Fibroblast of lung (primary cell): ENCODE data around the gene RCSD1. TPM values are rescaled to one million over a fixed set of nuclear protein-coding genes. Genes with fewer than 3 reads are reported as not detected.

ENCODE experiments used
- DNase-seq, 2 donors: peaks; one replicate each; pipeline versions ENCODE4 v3.0.0 to v3.0.0-alpha.2; 2010; ENCODE audit warnings: low read depth in 2 of 2
- H2AFZ ChIP-seq: 2 replicates; pipeline ENCODE4 v1.5.1; 2012; ENCODE audit warnings: low read length, control low read depth, inconsistent platforms
- H3K27ac ChIP-seq: 2 replicates; pipeline ENCODE4 v1.5.1; 2011; ENCODE audit warnings: low read length, control low read depth; ENCODE audit not compliant: insufficient read depth
- H3K27me3 ChIP-seq: 2 replicates; pipeline ENCODE4 v1.5.1; 2011; ENCODE audit warnings: mild to moderate bottlenecking, low read length; ENCODE audit not compliant: control insufficient read depth, insufficient read depth
- H3K36me3 ChIP-seq: 2 replicates; pipeline ENCODE4 v1.5.1; 2011; ENCODE audit warnings: low read length; ENCODE audit not compliant: control insufficient read depth, insufficient read depth
- H3K4me1 ChIP-seq: 2 replicates; pipeline ENCODE4 v1.5.1; 2011; ENCODE audit warnings: low read length; ENCODE audit not compliant: control insufficient read depth, insufficient read depth; ENCODE audit errors: extremely low read depth
- H3K4me2 ChIP-seq: 2 replicates; pipeline ENCODE4 v1.5.1; 2011; ENCODE audit warnings: low read length, control low read depth; ENCODE audit not compliant: insufficient read depth; ENCODE audit errors: extremely low read depth
- H3K4me3 ChIP-seq, 4 experiments: fragments of 200-600 bp in 1 of 4; sonication (generic) in 1 of 4; replicated peaks in 1 of 4; 2 replicates each; pipeline ENCODE4 v1.5.1; 2011 to 2016; ENCODE audit warnings: low read length in 4 of 4, low read depth in 3 of 4, mild to moderate bottlenecking in 3 of 4, control low read depth in 2 of 4, inconsistent platforms in 1 of 4, mixed read lengths in 1 of 4; ENCODE audit not compliant: insufficient read depth in 1 of 4; ENCODE audit errors: control extremely low read depth in 1 of 4
- H3K79me2 ChIP-seq: 2 replicates; pipeline ENCODE4 v1.5.1; 2012; ENCODE audit warnings: mild to moderate bottlenecking, low read length, inconsistent platforms; ENCODE audit not compliant: control insufficient read depth, insufficient read depth
- H3K9ac ChIP-seq: 2 replicates; pipeline ENCODE4 v1.5.1; 2011; ENCODE audit warnings: mild to moderate bottlenecking, low read length, control low read depth; ENCODE audit not compliant: insufficient read depth
- H3K9me3 ChIP-seq: 2 replicates; pipeline ENCODE4 v1.5.1; 2012; ENCODE audit warnings: low read depth, low read length; ENCODE audit not compliant: control insufficient read depth, insufficient read depth
- H4K20me1 ChIP-seq: 2 replicates; pipeline ENCODE4 v1.5.1; 2011; ENCODE audit warnings: low read length; ENCODE audit not compliant: control insufficient read depth, insufficient read depth; ENCODE audit errors: extremely low read depth
- CTCF ChIP-seq, 2 donors: IDR thresholded peaks in 1 of 2; conservative IDR thresholded peaks in 1 of 2; 1 replicate in 1 of 2; 2 replicates in 1 of 2; pipeline ENCODE4 v1.5.1; 2011 to 2012; ENCODE audit warnings: low read length in 2 of 2, control low read depth in 1 of 2, inconsistent platforms in 1 of 2, low read depth in 1 of 2, mild to moderate bottlenecking in 1 of 2
- EZH2 ChIP-seq: IDR thresholded peaks from 2 replicates; pipeline ENCODE4 v1.5.1; 2012; ENCODE audit warnings: low read length, control low read depth, mild to moderate bottlenecking; ENCODE audit errors: missing control alignments
- polyA plus RNA-seq, 2 donors: library from polyadenylated mRNA; depleted of rRNA in 1 of 2; stranded (reverse) in 1 of 2; unstranded in 1 of 2; fragments of >200 nt; gene quantifications; 2 replicates each; pipeline ENCODE4 v1.2.1, GENCODE V29; 2011 to 2012; ENCODE audit warnings: missing spikeins in 1 of 2
- total RNA-seq: library from RNA; depleted of rRNA; stranded (reverse); fragments of >200 nt; gene quantifications from 2 replicates; pipeline ENCODE4 v1.2.1, GENCODE V29; 2014

The RCSD1 gene
- total and polyA plus RNA-seq, 2 donors (not counting 1 experiment from before 2014, with no cell fraction given) = under 0.01 to 4.1 TPM

- H3K9me3 ChIP-seq = no peaks in the 10 kb centered on the region
- no peak overlapping the region for H3K4me2 ChIP-seq
- peaks cover 27% of the 10 kb centered on the region for H3K4me1 ChIP-seq
- peaks cover 55% of the 10 kb centered on the region for H3K79me2 ChIP-seq
- H3K36me3 ChIP-seq = no peaks in the 10 kb centered on the region
- H3K27me3 ChIP-seq = no peaks in the 10 kb centered on the region
- no peak overlapping the region for H3K27ac ChIP-seq
- TF ChIP-seq CTCF (conservative IDR thresholded peaks at IDR 0.05 in 1 of 2, IDR thresholded peaks at IDR 0.05 in 1 of 2; ENCODE audit: low read depth in 1 of 2, low read length in 2 of 2) (no peak), EZH2 (no peak)
- no peak overlapping the region for H3K9ac ChIP-seq
- no peak overlapping the region for H3K4me3 ChIP-seq
- H2AFZ ChIP-seq = no peak overlapping the region
- no peak for DNase-seq
- no peaks in the 10 kb centered on the region for H4K20me1 ChIP-seq
Observed at GRCh38 chr1:167750641-167751040, 120.6 kb downstream of the RCSD1 start.

- Histone ChIP-seq H3K36me3 (no peaks in the 10 kb centered on the region), H3K9ac (no peak overlapping the region), H3K4me1 (peaks cover 27% of the 10 kb centered on the region), H3K27ac (no peak overlapping the region), H3K79me2 (peaks cover 51% of the 10 kb centered on the region), H3K4me2 (peak overlapping the region; percentile 28), H3K9me3 (no peaks in the 10 kb centered on the region), H4K20me1 (no peaks in the 10 kb centered on the region), H3K4me3 (no peak overlapping the region), H2AFZ (no peak overlapping the region), H3K27me3 (no peaks in the 10 kb centered on the region)
- DNase-seq = no peak
- TF ChIP-seq CTCF (conservative IDR thresholded peaks at IDR 0.05 in 1 of 2, IDR thresholded peaks at IDR 0.05 in 1 of 2; ENCODE audit: low read depth in 1 of 2, low read length in 2 of 2) = no peak
- TF ChIP-seq EZH2 = no peak
Observed at GRCh38 chr1:167751676-167752075, 121.6 kb downstream of the RCSD1 start.

- Histone ChIP-seq H3K4me2 (peak overlapping the region; percentile 28), H3K36me3 (no peaks in the 10 kb centered on the region), H3K9me3 (no peaks in the 10 kb centered on the region), H3K27ac (no peak overlapping the region), H3K4me1 (peaks cover 27% of the 10 kb centered on the region), H3K27me3 (no peaks in the 10 kb centered on the region), H3K79me2 (peaks cover 51% of the 10 kb centered on the region), H3K9ac (no peak overlapping the region), H2AFZ (no peak overlapping the region), H4K20me1 (no peaks in the 10 kb centered on the region), H3K4me3 (peak overlapping the region in 1 of 4 experiments; percentile 4)
- TF ChIP-seq CTCF (conservative IDR thresholded peaks at IDR 0.05 in 1 of 2, IDR thresholded peaks at IDR 0.05 in 1 of 2; ENCODE audit: low read depth in 1 of 2, low read length in 2 of 2) (no peak), EZH2 (no peak)
- DNase-seq = peak in 1 of 2 donors; percentile 64
Observed at GRCh38 chr1:167752219-167752985, 122.4 kb downstream of the RCSD1 start.
